H9 (cell line): Measurements from ENCODE around the gene RRAGD. TPM values are rescaled to one million over a fixed set of nuclear protein-coding genes. Genes with fewer than 3 reads are reported as not detected.

Experiments used
- DNase-seq: peaks from one replicate; pipeline ENCODE4 v3.0.0-alpha.2; 2017
- H2AFZ ChIP-seq: one replicate; pipeline ENCODE4 v1.6.1; 2013; ENCODE audit warnings: mild to moderate bottlenecking, low read length, control low read depth, moderate library complexity
- H2AK5ac ChIP-seq: 2 replicates; pipeline ENCODE4 v1.6.1; 2013; ENCODE audit warnings: low read length, control low read depth, mixed read lengths; ENCODE audit not compliant: insufficient read length
- H2BK120ac ChIP-seq: one replicate; pipeline ENCODE4 v1.6.1; 2013; ENCODE audit warnings: low read depth, mild to moderate bottlenecking, low read length, control low read depth, inconsistent platforms; ENCODE audit not compliant: poor library complexity, severe bottlenecking
- H2BK12ac ChIP-seq: 2 replicates; pipeline ENCODE4 v1.6.1; 2013; ENCODE audit warnings: low read length, control low read depth, mixed read lengths, low read depth; ENCODE audit not compliant: insufficient read length
- H2BK15ac ChIP-seq: 2 replicates; pipeline ENCODE4 v1.6.1; 2013; ENCODE audit warnings: low read depth, low read length, control low read depth
- H2BK20ac ChIP-seq: one replicate; pipeline ENCODE4 v1.6.1; 2013; ENCODE audit warnings: low read depth, mild to moderate bottlenecking, low read length, control low read depth, inconsistent platforms; ENCODE audit not compliant: poor library complexity, severe bottlenecking
- H2BK5ac ChIP-seq: 2 replicates; pipeline ENCODE4 v1.6.1; 2013; ENCODE audit warnings: low read length, control low read depth, mixed read lengths; ENCODE audit not compliant: insufficient read length
- H3K14ac ChIP-seq: 2 replicates; pipeline ENCODE4 v1.6.1; 2013; ENCODE audit warnings: low read length, control low read depth; ENCODE audit not compliant: insufficient read depth
- H3K18ac ChIP-seq: 2 replicates; pipeline ENCODE4 v1.6.1; 2013; ENCODE audit warnings: low read depth, mild to moderate bottlenecking, mixed read lengths, low read length, control low read depth; ENCODE audit not compliant: insufficient read length
- H3K23ac ChIP-seq: 2 replicates; pipeline ENCODE4 v1.6.1; 2013; ENCODE audit warnings: low read length, control low read depth, mixed read lengths, low read depth; ENCODE audit not compliant: insufficient read length
- H3K23me2 ChIP-seq: 2 replicates; pipeline ENCODE4 v1.6.1; 2013; ENCODE audit warnings: low read depth, mild to moderate bottlenecking, mixed read lengths, low read length, control low read depth; ENCODE audit not compliant: insufficient read length, poor library complexity, severe bottlenecking
- H3K27ac ChIP-seq: 2 replicates; pipeline ENCODE4 v1.5.1; 2013; ENCODE audit warnings: low read length, control low read depth, mixed read lengths, low read depth; ENCODE audit not compliant: insufficient read length
- H3K27me3 ChIP-seq: 2 replicates; pipeline ENCODE4 v1.6.1; 2013; ENCODE audit warnings: low read length, control low read depth, inconsistent platforms; ENCODE audit not compliant: insufficient read depth
- H3K4ac ChIP-seq: 2 replicates; pipeline ENCODE4 v1.6.1; 2013; ENCODE audit warnings: low read depth, mild to moderate bottlenecking, control low read depth, inconsistent platforms, low read length, moderate library complexity
- H3K4me1 ChIP-seq: 2 replicates; pipeline ENCODE4 v1.6.1; 2013; ENCODE audit warnings: low read length, control low read depth, inconsistent platforms; ENCODE audit not compliant: insufficient read depth
- H3K4me2 ChIP-seq: 2 replicates; pipeline ENCODE4 v1.6.1; 2013; ENCODE audit warnings: low read length, control low read depth, mixed read lengths; ENCODE audit not compliant: insufficient read length, insufficient read depth
- H3K56ac ChIP-seq: 2 replicates; pipeline ENCODE4 v1.6.1; 2013; ENCODE audit warnings: low read depth, mild to moderate bottlenecking, mixed read lengths, low read length, control low read depth; ENCODE audit not compliant: insufficient read length
- H3K79me1 ChIP-seq: 2 replicates; pipeline ENCODE4 v1.6.1; 2013; ENCODE audit warnings: low read depth, mild to moderate bottlenecking, moderate library complexity, low read length, control low read depth, inconsistent platforms; ENCODE audit not compliant: insufficient read depth, poor library complexity, severe bottlenecking
- H3K79me2 ChIP-seq: 2 replicates; pipeline ENCODE4 v1.6.1; 2013; ENCODE audit warnings: low read length, control low read depth, inconsistent platforms; ENCODE audit not compliant: insufficient read depth
- H3K9ac ChIP-seq: 2 replicates; pipeline ENCODE4 v1.6.1; 2013; ENCODE audit warnings: low read length, control low read depth, mixed read lengths; ENCODE audit not compliant: insufficient read length; ENCODE audit errors: extremely low read depth
- H3K9me3 ChIP-seq: one replicate; pipeline ENCODE4 v1.6.1; 2013; ENCODE audit warnings: low read depth, low read length, inconsistent platforms; ENCODE audit not compliant: control insufficient read depth
- H3T11ph ChIP-seq: one replicate; pipeline ENCODE4 v1.6.1; 2013; ENCODE audit warnings: mild to moderate bottlenecking, low read length, control low read depth, inconsistent platforms
- H4K20me1 ChIP-seq: one replicate; pipeline ENCODE4 v1.6.1; 2013; ENCODE audit not compliant: control insufficient read depth, insufficient read length, insufficient read depth
- H4K5ac ChIP-seq: 2 replicates; pipeline ENCODE4 v1.6.1; 2013; ENCODE audit warnings: low read depth, mild to moderate bottlenecking, mixed read lengths, low read length, control low read depth; ENCODE audit not compliant: insufficient read length
- H4K8ac ChIP-seq: replicated peaks from 2 replicates; pipeline ENCODE4 v1.6.1; 2013; ENCODE audit warnings: low read length, control low read depth, mixed read lengths, low read depth; ENCODE audit not compliant: insufficient read length
- H4K91ac ChIP-seq: 2 replicates; pipeline ENCODE4 v1.6.1; 2013; ENCODE audit warnings: low read depth, mild to moderate bottlenecking, moderate library complexity, mixed read lengths, low read length, control low read depth; ENCODE audit not compliant: insufficient read length
- H3K27ac Mint-ChIP-seq, 3 experiments: 2 replicates in 2 of 3; 3 replicates in 1 of 3; pipeline ENCODE4 v1.8.0; 2020 to 2021; ENCODE audit warnings: mixed read lengths in 3 of 3, mild to moderate bottlenecking in 1 of 3, moderate library complexity in 1 of 3
- H3K27me3 Mint-ChIP-seq: 2 replicates; pipeline ENCODE4 v1.8.0; 2021; ENCODE audit warnings: low read depth, mild to moderate bottlenecking, moderate library complexity, mixed read lengths
- H3K36me3 Mint-ChIP-seq, 3 experiments: 2 replicates in 2 of 3; 3 replicates in 1 of 3; pipeline ENCODE4 v1.8.0; 2020 to 2021; ENCODE audit warnings: low read depth in 3 of 3, mixed read lengths in 3 of 3; ENCODE audit not compliant: insufficient read depth in 1 of 3
- H3K4me1 Mint-ChIP-seq, 2 experiments: 2 replicates each; pipeline ENCODE4 v1.8.0; 2020; ENCODE audit warnings: mixed read lengths in 2 of 2
- H3K4me3 Mint-ChIP-seq, 2 experiments: 2 replicates in 1 of 2; 3 replicates in 1 of 2; pipeline ENCODE4 v1.8.0; 2020 to 2021; ENCODE audit warnings: mild to moderate bottlenecking in 2 of 2, mixed read lengths in 2 of 2, moderate library complexity in 1 of 2
- H3K9me3 Mint-ChIP-seq, 2 experiments: 2 replicates in 1 of 2; 3 replicates in 1 of 2; pipeline ENCODE4 v1.8.0; 2020; ENCODE audit warnings: mild to moderate bottlenecking in 2 of 2, mixed read lengths in 2 of 2, moderate library complexity in 1 of 2
- total RNA-seq: library from RNA; stranded (reverse); gene quantifications from 2 replicates; pipeline ENCODE4 v1.2.1, GENCODE V29; 2021
- TF ChIP-seq, protein P1 (sequence below): fragments of 200-600 bp; sonication (generic); conservative IDR thresholded peaks from 3 replicates; pipeline ENCODE4 v1.8.0; 2021; ENCODE audit warnings: antibody characterized with exemption, mild to moderate bottlenecking

RRAGD gene
- total RNA-seq, 1 experiment from 2014 or later: 10.6 TPM

GRCh38 chr6:89317067-89317466 is 95.0 kb downstream of the RRAGD start:
- no peak overlapping the region for H3K4me2 ChIP-seq
- Mint-ChIP-seq H3K4me1 (peaks cover 20 to 33% of the 10 kb centered on the region in 2 experiments), H3K36me3 (peaks cover 9 to 27% (median 16%) of the 10 kb centered on the region in 3 experiments)

More at GRCh38 chr6:89317067-89317466, 95.0 kb downstream of the RRAGD start:
- no peak overlapping the region for H3T11ph ChIP-seq
- H3K56ac ChIP-seq: no peak overlapping the region
- no peak overlapping the region for H3K4ac ChIP-seq
- H4K20me1 ChIP-seq: no peaks in the 10 kb centered on the region
- H3K23ac ChIP-seq: no peak overlapping the region
- no peak overlapping the region for H4K5ac ChIP-seq
- H3K18ac ChIP-seq: no peak overlapping the region
- no peaks in the 10 kb centered on the region for H3K4me1 ChIP-seq
- Mint-ChIP-seq H3K9me3 (peaks cover 20 to 29% of the 10 kb centered on the region in 2 experiments), H3K27me3 (peaks cover 2% of the 10 kb centered on the region; the same call in 1 of the 2 replicates), H3K27ac (peak overlapping the region in 1 of 3 experiments; percentile 9; a peak in 1 of 7 replicates), H3K4me3 (no peak overlapping the region)
- no peaks in the 10 kb centered on the region for H3K27me3 ChIP-seq
- H2BK12ac ChIP-seq: no peak overlapping the region
- H2BK15ac ChIP-seq: no peak overlapping the region
- no peak overlapping the region for H2BK20ac ChIP-seq
- H3K23me2 ChIP-seq: no peaks in the 10 kb centered on the region
- no peak overlapping the region for H2AK5ac ChIP-seq
- H2BK120ac ChIP-seq: no peak overlapping the region
- no peaks in the 10 kb centered on the region for H3K79me1 ChIP-seq
- no peak overlapping the region for H3K14ac ChIP-seq
- H3K79me2 ChIP-seq: no peaks in the 10 kb centered on the region
- no peak overlapping the region for H3K27ac ChIP-seq
- no peak overlapping the region for H4K91ac ChIP-seq
- TF ChIP-seq, protein P1, sequence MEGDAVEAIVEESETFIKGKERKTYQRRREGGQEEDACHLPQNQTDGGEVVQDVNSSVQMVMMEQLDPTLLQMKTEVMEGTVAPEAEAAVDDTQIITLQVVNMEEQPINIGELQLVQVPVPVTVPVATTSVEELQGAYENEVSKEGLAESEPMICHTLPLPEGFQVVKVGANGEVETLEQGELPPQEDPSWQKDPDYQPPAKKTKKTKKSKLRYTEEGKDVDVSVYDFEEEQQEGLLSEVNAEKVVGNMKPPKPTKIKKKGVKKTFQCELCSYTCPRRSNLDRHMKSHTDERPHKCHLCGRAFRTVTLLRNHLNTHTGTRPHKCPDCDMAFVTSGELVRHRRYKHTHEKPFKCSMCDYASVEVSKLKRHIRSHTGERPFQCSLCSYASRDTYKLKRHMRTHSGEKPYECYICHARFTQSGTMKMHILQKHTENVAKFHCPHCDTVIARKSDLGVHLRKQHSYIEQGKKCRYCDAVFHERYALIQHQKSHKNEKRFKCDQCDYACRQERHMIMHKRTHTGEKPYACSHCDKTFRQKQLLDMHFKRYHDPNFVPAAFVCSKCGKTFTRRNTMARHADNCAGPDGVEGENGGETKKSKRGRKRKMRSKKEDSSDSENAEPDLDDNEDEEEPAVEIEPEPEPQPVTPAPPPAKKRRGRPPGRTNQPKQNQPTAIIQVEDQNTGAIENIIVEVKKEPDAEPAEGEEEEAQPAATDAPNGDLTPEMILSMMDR: no peak
- DNase-seq: no peak
- no peak overlapping the region for H4K8ac ChIP-seq
- H2AFZ ChIP-seq: no peak overlapping the region
- no peak overlapping the region for H2BK5ac ChIP-seq
- H3K9ac ChIP-seq: no peak overlapping the region
- peaks cover 9% of the 10 kb centered on the region for H3K9me3 ChIP-seq
